Measurements from ENCODE around the gene POU2F2.
A peak's percentile ranks its signal among the peaks of the same experiment; 100 is the strongest.

The POU2F2 gene

DNA sequence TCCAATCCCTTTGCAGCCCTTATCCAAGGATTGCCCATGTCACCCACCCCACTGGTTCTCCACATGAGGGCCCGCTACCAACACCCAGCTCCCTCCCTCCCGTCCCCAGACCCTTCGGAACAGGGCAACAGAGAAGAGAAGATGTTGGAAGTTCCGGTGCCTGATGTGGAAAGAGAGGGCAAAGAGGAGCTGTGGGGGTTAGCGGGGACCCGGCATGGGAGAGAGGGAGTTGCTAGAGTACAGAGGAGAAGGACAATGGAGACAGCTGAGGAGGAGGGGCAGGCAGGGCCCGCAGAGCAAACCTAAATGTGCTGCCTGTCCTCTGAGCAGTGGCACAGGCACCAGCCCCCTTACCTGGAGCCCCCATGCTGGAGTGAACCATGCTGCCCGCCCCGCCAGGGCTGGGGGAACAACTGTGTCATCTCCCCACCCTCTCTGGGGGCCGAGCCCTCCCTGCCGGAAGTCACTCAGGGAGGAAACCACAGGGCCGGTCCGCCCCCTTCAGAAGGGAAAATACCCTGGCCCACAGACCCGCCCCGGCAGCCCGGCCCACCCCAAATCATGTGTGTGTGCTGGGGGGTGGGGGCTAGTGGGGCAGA, at the start of gene POU2F2:
Gene POU2F2, minus strand, starts transcription at position 417 of the 599 bp plus-strand sequence. Its CDS starts 35 bp downstream, at position 382.
- peak; percentile 94 for DNase-seq

DNA sequence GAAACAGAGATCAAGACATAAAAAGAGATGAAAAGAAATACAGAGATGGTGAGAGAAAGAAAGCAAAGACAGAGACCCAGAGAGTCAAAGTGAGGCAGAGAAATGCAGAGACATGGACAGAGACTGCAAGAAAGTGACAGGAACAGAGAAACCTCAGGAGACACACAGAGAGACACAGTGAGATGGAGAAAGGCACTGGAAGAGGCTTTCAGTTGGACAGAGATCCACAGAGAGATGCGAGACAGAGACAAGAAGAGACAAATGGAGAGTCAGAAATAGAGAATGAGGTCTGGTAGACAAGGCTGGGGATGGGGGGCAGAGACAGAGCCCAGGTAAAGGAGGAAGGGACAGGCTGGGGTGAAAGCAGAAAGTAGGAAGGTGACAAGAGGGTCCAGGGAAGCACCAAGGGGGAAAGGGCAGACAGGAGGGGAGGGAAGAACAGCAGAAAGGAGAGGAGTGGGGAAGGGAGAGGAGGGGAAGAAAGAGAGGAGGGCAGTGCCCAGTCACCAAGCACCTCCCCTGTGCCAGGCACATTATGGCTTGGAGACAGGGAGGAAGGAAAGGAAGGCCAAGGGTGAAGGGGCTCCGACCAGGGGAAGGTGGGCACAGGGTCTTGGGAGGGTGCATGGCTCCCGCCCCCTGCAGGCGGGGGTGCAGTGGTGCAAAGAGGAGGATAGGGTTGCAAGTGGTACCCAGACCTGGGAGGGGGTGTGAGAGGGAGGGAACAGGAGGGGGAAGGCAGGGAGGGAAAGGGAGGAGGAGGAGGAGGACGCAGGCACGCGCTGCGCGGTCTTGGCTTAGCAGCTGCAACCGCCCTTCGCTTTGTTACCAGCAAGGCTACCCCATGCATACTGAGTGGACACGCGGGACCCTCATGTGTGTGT, 46.8 kb upstream of the POU2F2 start:
- peak; percentile 38 for DNase-seq

GRCh38 chr19:42177686-42178019, 45.4 kb upstream of the POU2F2 start:
- no peak for DNase-seq

DNA sequence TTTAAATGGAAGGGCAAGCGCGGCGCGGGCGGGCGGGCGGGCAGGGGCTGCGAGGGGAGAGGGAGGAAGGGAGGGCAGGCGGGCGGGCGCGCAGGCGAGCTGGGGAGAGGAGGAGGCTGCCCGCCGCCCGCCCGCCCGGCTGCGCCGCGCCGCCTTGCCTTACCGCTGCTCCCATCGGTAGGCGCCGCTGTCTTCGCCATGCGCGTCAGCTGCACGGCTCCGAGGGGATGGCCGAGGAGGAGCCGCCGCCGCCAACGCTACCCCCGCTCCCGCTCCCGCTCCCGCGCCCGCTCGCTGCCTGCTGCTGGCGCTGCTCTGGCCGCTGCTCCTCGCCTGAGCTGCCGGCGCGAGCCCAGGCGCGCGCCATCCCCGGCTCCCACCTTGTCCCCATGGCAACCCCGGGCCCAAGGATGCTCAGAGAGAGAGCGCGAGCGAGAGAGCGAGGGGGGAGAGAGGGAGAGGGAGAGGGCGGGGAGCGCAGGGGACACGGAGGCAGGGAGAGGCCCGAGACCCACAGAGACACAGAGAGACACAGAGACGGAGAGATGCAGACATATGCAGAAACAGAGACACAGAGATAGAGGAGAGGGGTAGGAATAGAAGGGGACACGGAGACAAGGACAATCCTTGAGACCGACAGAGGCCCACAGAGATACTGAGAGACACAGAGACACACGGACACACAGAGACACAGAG, 44.9 kb upstream of the POU2F2 start:
- DNase-seq: peak; percentile 85

- DNase-seq: no peak
Measured at GRCh38 chr19:42176649-42176989, 44.4 kb upstream of the POU2F2 start.

DNA sequence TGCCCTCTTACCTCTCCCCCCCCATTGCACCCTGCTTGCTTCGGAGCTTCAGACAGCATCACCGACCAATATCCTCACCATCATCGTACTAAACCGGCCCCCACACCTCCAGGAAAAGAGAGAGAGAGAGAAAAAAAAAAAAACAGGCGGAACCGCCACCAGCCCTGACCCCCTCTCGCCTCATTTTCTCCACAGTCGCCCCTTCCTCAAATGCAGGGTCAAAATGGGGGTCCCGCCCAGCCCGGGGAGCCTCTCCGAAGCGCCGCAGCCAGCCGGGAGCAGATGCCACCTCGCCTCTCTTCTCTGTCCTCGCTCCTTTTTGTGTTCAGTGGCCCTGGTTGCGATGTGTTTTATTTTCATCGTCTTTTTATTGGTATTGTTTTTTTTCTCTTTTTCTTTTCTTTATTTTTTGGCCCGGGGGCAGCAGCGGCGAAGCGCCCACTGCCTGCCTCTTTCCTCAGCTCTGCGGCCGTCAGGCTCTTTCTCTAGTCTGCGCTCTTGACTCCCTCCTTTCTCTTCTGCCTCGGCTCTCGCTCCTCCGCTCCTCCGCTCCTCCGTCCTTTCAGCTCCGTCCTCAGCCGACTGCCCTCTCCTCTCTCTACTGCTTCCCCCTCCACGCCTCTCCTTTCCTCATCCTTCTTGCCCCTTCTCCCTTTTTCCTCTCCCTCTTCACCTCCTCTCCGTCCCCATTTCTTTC, 43.9 kb upstream of the POU2F2 start:
- peak; percentile 32 for DNase-seq

- DNase-seq: no peak
Measured at GRCh38 chr19:42174958-42175734, 42.9 kb upstream of the POU2F2 start.

DNA sequence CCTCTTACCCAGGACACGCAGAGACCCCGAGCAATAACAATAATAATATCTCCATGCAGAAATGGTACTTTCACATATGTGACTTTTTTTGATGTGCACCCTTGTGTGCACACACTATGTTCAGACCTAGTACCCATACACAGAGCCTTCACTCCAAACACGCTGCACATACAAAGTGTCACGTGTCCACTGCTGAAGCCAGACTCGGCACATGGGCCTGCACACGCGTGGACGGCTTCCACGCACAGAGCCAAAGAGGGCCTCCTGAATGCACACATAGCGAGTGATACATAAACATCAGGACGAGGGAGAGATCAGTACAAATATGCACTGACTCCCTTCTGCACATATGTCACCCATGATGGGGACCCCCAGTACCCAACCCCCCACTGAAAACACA, 41.9 kb upstream of the POU2F2 start:
- no peak for DNase-seq

GRCh38 chr19:42173695-42174094, 41.4 kb upstream of the POU2F2 start:
- DNase-seq: no peak

- DNase-seq: no peak
Measured at GRCh38 chr19:42172261-42172660, 40.0 kb upstream of the POU2F2 start.

- DNase-seq: no peak
Measured at GRCh38 chr19:42170715-42171114, 38.5 kb upstream of the POU2F2 start.

DNA sequence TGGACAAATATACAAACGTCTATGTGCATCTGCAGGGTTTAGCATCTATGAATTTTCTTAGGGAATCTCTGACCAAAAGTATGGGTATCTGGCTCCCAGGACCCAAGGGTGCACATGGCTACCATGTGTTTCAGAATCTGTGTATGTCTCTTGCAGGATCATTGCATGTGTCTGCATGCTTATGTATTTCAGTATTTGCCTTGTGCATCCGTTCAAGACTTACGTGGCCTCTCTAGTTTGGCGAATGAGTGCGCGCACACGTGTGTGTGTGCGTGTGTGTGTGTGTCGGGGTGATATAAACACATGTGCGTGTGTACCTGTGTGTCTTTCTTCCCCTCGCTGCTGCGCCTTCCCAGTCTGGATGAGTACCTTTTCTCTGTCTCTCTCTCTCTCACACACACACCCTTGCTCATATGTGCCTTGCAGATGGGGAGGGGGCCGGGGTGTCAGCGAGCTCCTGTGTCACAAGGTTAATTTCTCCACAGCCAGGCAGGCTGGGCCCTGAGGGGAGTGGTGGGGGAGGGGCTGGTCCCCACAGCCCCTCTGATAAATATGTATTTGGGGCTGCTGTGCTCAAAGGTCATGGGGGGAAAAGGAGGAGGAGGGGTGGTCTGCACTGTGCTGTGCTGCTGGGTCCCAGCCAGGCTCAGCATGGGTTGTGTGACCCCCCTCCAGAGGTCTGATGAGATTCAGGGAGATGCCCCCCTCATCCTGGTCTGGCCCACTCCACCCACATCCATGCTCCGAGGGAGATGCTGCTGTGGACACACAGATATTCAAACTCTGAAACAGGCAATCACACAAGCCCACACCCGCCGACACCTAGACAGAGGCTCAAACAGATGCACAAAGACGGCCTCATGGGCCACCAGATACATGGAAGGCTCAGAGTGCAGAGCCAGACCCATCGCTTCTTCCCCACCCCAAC, 37.5 kb upstream of the POU2F2 start:
- DNase-seq: no peak

GRCh38 chr19:42168206-42168605, 36.0 kb upstream of the POU2F2 start:
- no peak for DNase-seq

GRCh38 chr19:42166316-42166715, 34.1 kb upstream of the POU2F2 start:
- no peak for DNase-seq

GRCh38 chr19:42165146-42165545, 32.9 kb upstream of the POU2F2 start:
- DNase-seq: no peak

- DNase-seq: no peak
Measured at GRCh38 chr19:42161616-42162263, 29.5 kb upstream of the POU2F2 start.

GRCh38 chr19:42159942-42160341, 27.7 kb upstream of the POU2F2 start:
- DNase-seq: no peak

DNA sequence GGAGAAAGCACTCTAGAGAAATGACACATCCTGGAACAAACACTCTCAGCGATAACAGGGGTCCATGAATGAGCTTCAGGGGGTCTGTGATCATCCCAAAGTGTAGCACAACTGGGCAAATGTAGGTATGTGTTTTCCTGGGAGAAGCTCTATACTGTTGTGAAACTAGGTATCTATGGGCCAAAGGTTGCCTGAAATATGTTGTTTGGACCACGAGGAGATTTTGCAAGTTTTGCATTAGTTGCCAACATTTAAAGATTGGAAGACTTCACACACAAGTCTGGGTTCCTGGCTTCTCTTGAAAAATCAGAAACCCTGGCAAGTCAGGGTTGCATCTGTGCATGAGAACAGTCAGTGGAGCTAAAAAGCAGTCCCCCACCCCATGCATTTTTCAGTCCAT, 26.7 kb upstream of the POU2F2 start:
- DNase-seq: no peak

DNA sequence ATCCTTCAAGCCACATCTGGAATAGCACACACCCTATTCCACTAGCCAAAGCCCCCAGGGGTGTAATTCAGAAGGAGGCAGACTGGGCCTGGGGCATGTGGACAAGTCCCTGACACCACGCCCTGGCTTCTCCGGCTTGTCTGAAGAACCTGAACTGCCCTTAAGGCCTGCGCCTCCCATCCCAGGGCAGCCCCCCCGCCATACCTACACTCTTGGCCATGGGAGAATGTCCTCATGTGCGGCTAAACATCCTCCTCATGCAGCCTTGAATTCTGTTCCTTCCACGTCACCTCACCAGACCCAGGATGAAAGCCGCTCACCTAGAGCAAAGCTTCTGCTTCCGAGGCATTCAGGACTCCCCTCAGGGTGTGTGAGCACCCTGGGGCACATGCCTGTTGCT, 24.3 kb upstream of the POU2F2 start:
- no peak for DNase-seq

DNA sequence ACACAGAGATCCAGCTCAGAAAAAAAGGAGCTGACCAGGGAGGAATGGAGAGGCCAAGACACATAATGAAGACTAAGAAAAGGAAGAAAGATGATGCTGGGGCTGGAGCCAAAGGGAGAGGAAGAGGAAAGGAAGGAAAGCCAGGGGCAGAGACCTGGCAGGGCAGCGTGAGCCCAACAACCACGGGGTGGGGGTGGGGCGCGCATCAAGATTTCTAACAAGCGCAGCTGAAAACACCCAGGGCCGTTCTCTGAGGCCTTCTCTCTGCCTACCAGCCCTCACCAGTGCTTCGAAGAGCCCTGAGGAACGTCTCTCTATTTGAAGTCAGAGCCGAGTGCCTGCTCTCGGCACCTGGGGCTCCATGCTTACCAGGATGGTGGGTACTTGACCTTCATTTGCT, 23.6 kb upstream of the POU2F2 start:
- DNase-seq: no peak

Measured in CD4-positive, alpha-beta T cell treated with Interleukin-17A for 4 hours (primary cell).